Activated CD8-positive, alpha-beta memory T cell treated with anti-CD3 and anti-CD28 coated beads, Interleukin-2, amount 50 U/mL, for 1 hour (primary cell): Measurements from ENCODE around the gene PHETA2.

Experiments
- DNase-seq: peaks from one replicate; pipeline ENCODE4 v3.0.0-alpha.2; 2020; ENCODE audit errors: extremely low read depth

PHETA2 gene

GRCh38 chr22:42074132-42074811, at the start of gene PHETA2:
Gene PHETA2, plus strand, starts transcription at chr22:42074248. Its CDS starts 3,046 bp downstream, at chr22:42077294.
- DNase-seq, result no peak

GRCh38 chr22:42025421-42025820, 48.6 kb upstream of the PHETA2 start:
- DNase-seq, result no peak

GRCh38 chr22:42026705-42027104, 47.3 kb upstream of the PHETA2 start:
- no peak for DNase-seq

- no peak for DNase-seq
These were observed 40.5 kb upstream of the PHETA2 start for GRCh38 chr22:42033263-42034181.

GRCh38 chr22:42035256-42035655, 38.8 kb upstream of the PHETA2 start:
- DNase-seq, result no peak

GRCh38 chr22:42039271-42039670, 34.8 kb upstream of the PHETA2 start:
- DNase-seq, result no peak

GRCh38 chr22:42041784-42042183, 32.3 kb upstream of the PHETA2 start:
- no peak for DNase-seq

- DNase-seq, result no peak
These were observed 23.3 kb upstream of the PHETA2 start for GRCh38 chr22:42050641-42051180.

GRCh38 chr22:42052765-42053164, 21.3 kb upstream of the PHETA2 start:
- no peak for DNase-seq

- DNase-seq, result no peak
These were observed 17.1 kb upstream of the PHETA2 start for GRCh38 chr22:42056757-42057511.

- DNase-seq, result no peak
These were observed 13.6 kb upstream of the PHETA2 start for GRCh38 chr22:42060489-42060888.

GRCh38 chr22:42061041-42061440, 13.0 kb upstream of the PHETA2 start:
- DNase-seq, result no peak

- DNase-seq, result no peak
These were observed 11.4 kb upstream of the PHETA2 start for GRCh38 chr22:42062506-42063170.

- DNase-seq, result no peak
These were observed 9.4 kb upstream of the PHETA2 start for GRCh38 chr22:42064629-42065028.

- DNase-seq, result no peak
These were observed 8.5 kb upstream of the PHETA2 start for GRCh38 chr22:42065438-42066125.

- DNase-seq, result no peak
These were observed 7.8 kb upstream of the PHETA2 start for GRCh38 chr22:42066126-42066761.

GRCh38 chr22:42066937-42067336, 7.1 kb upstream of the PHETA2 start:
- DNase-seq, result no peak

- no peak for DNase-seq
These were observed 6.3 kb upstream of the PHETA2 start for GRCh38 chr22:42067671-42068251.

- DNase-seq, result no peak
These were observed 5.8 kb upstream of the PHETA2 start for GRCh38 chr22:42068291-42068690.
